Measurements from ENCODE around the gene PYDC1. TPM values are rescaled to one million over a fixed set of nuclear protein-coding genes. Genes with fewer than 3 reads are reported as not detected.

The PYDC1 gene
- total and polyA plus RNA-seq, 2 of the 8 experiments (the other 6 are each of a cell fraction or from before 2014, with no cell fraction given), result 3.5 to 11.1 TPM

- no peak overlapping the region for H4K8ac ChIP-seq (ENCODE audit: extremely low read depth, insufficient read depth, low read length)
- CTCF ChIA-PET (ENCODE audit: partially characterized antibody), result interaction anchor here (0.6 to 2.2 kb wide), 6 partner anchors 16 to 253 kb away, joined by 3 to 10 read pairs (median 5); no protein-coding TSS in a partner anchor
- H2BK15ac ChIP-seq (ENCODE audit: low read length), result no peak overlapping the region
- H3K27me3 ChIP-seq (replicated peaks in 1 of 4; ENCODE audit: control insufficient read depth in 3 of 4, extremely low read depth in 1 of 4, insufficient read depth in 3 of 4, low read length in 3 of 4), result peaks cover 0 to 6% (median 3%) of the 10 kb centered on the region in 4 experiments; a peak in 3 of 7 replicates
- H3K79me1 ChIP-seq (ENCODE audit: low read depth, low read length), result peaks cover 9% of the 10 kb centered on the region
- H4K91ac ChIP-seq (replicated peaks; ENCODE audit: insufficient read length, low read length), result no peak overlapping the region
- H3K4me1 ChIP-seq (replicated peaks in 1 of 4; ENCODE audit: control insufficient read depth in 3 of 4, insufficient read depth in 4 of 4, low read length in 3 of 4), result peaks cover 0 to 7% (median 4%) of the 10 kb centered on the region in 4 experiments; a peak in 5 of 7 replicates
- 90% methylated on average over 7 of the region's 7 CpGs; no CpG with 5 or more reads in 1 of the 2 experiments for WGBS, 2 experiments (ENCODE audit: extremely low coverage in 1 of 2, insufficient coverage in 1 of 2, insufficient read length in 1 of 2, insufficient replicate concordance in 2 of 2, low coverage in 1 of 2, low lambda C conversion rate in 2 of 2, missing lambda C conversion rate in 1 of 2)
- POLR2A ChIA-PET (ENCODE audit: partially characterized antibody), result interaction anchor here (0.6 to 24.0 kb wide), 17 partner anchors 1 to 259 kb away, joined by 3 to 430 read pairs (median 4); partner anchors contain the start of genes FUS, KAT8, PRSS36 and PYCARD
- no peak overlapping the region for H2BK120ac ChIP-seq (replicated peaks; ENCODE audit: low read depth, low read length)
- H3K79me2 ChIP-seq (ENCODE audit: control insufficient read depth in 1 of 2, insufficient read depth in 2 of 2, low read length in 2 of 2), result 0 out of 4 replicates have a peak, but pooled peaks cover 0 to 5% of the 10 kb centered on the region in 2 experiments
- H2BK12ac ChIP-seq (ENCODE audit: low read depth, low read length), result no peak overlapping the region
- no peak overlapping the region for H3K27ac ChIP-seq (ENCODE audit: low read depth, low read length)
- no peak overlapping the region for H2AFZ ChIP-seq (ENCODE audit: low read length)
- H4K20me1 ChIP-seq (replicated peaks in 1 of 2; ENCODE audit: control insufficient read depth in 1 of 2, insufficient read depth in 2 of 2, low read length in 2 of 2), result peaks cover 6 to 19% of the 10 kb centered on the region in 2 experiments
- H3K18ac ChIP-seq (ENCODE audit: extremely low read depth, low read length), result no peak overlapping the region
- no peak overlapping the region for H3K56ac ChIP-seq (replicated peaks; ENCODE audit: insufficient read length, low read depth, low read length)
- H3K23ac ChIP-seq (ENCODE audit: insufficient read length), result no peak overlapping the region
- H3K9ac ChIP-seq (replicated peaks in 1 of 4; ENCODE audit: extremely low read depth in 1 of 4, low read depth in 3 of 4, low read length in 3 of 4), result no peak overlapping the region
- no peak overlapping the region for H4K5ac ChIP-seq (ENCODE audit: insufficient read length, low read depth, low read length)
- no peak overlapping the region for H3K4me3 ChIP-seq (ENCODE audit: extremely low read depth in 1 of 4, insufficient read depth in 2 of 4, low read depth in 3 of 4, low read length in 4 of 4)
- no peak overlapping the region for H2AK5ac ChIP-seq (ENCODE audit: low read depth, low read length)
- no peak for DNase-seq (ENCODE audit: low read depth in 1 of 2, low spot score in 2 of 2)
- H3K9me3 ChIP-seq (ENCODE audit: insufficient read depth in 2 of 2, low read depth in 1 of 2, low read length in 1 of 2), result no peaks in the 10 kb centered on the region
- peaks cover 14 to 33% (median 31%) of the 10 kb centered on the region in 4 experiments for H3K36me3 ChIP-seq (ENCODE audit: control insufficient read depth in 2 of 4, insufficient read depth in 4 of 4, low read length in 3 of 4)
- H3K4ac ChIP-seq (replicated peaks; ENCODE audit: insufficient read length, low read depth, low read length), result no peak overlapping the region
- no peak overlapping the region for H3K14ac ChIP-seq (ENCODE audit: insufficient read length)
- H3K23me2 ChIP-seq (ENCODE audit: low read depth, low read length), result peaks cover 15% of the 10 kb centered on the region; the same call in 1 of the 2 replicates
- H3K4me2 ChIP-seq (ENCODE audit: insufficient read depth in 1 of 2, low read depth in 2 of 2, low read length in 2 of 2), result no peak overlapping the region
- H2BK5ac ChIP-seq (ENCODE audit: low read depth, low read length), result no peak overlapping the region
- no peak overlapping the region for H2BK20ac ChIP-seq (ENCODE audit: low read length)
- peak in 1 of 2 experiments; percentile 54; a peak in 1 of 3 replicates for TF ChIP-seq POLR2A (IDR thresholded peaks at IDR 0.05; ENCODE audit: control extremely low read depth in 1 of 2, low read depth in 2 of 2, low read length in 2 of 2)
- 0 out of 2 replicates have a peak, but pooled peaks have one; percentile 52 for TF ChIP-seq POLR2AphosphoS5 (IDR thresholded peaks at IDR 0.05; ENCODE audit: low read depth, low read length)
- no peak for TF ChIP-seq RNF2 (IDR thresholded peaks at IDR 0.05; ENCODE audit: borderline replicate concordance, low read depth, low read length, missing control alignments, poor library complexity, severe bottlenecking)
- no peak for TF ChIP-seq MAFK (IDR thresholded peaks at IDR 0.05; ENCODE audit: low read depth, low read length)
- no peak for FAIRE-seq
These were observed 18.6 kb downstream of the PYDC1 start for GRCh38 chr16:31198207-31198882.

Data from H1 (cell line).